Measurements from ENCODE around the gene DCLK3. TPM values are rescaled to one million over a fixed set of nuclear protein-coding genes. Genes with fewer than 3 reads are reported as not detected.

The DCLK3 gene
- total and polyA plus RNA-seq, 2 donors (not counting 1 experiment from before 2014, with no cell fraction given), result not detected

- Histone ChIP-seq H2AFZ (ENCODE audit: low read length) (no peak overlapping the region), H3K9me3 (ENCODE audit: control insufficient read depth, insufficient read depth, low read depth, low read length) (no peaks in the 10 kb centered on the region), H3K79me2 (ENCODE audit: control insufficient read depth, insufficient read depth, low read length) (no peaks in the 10 kb centered on the region), H3K4me1 (ENCODE audit: control insufficient read depth, extremely low read depth, insufficient read depth, low read length) (no peaks in the 10 kb centered on the region), H3K36me3 (ENCODE audit: control insufficient read depth, insufficient read depth, low read length) (no peaks in the 10 kb centered on the region), H3K27me3 (ENCODE audit: control insufficient read depth, insufficient read depth, low read length) (no peaks in the 10 kb centered on the region), H3K4me3 (replicated peaks in 1 of 4; ENCODE audit: control extremely low read depth in 1 of 4, insufficient read depth in 1 of 4, low read depth in 3 of 4, low read length in 4 of 4) (no peak overlapping the region), H3K4me2 (ENCODE audit: extremely low read depth, insufficient read depth, low read length) (no peak overlapping the region), H3K27ac (ENCODE audit: insufficient read depth, low read length) (no peak overlapping the region), H4K20me1 (ENCODE audit: control insufficient read depth, extremely low read depth, insufficient read depth, low read length) (no peaks in the 10 kb centered on the region), H3K9ac (ENCODE audit: insufficient read depth, low read length) (no peak overlapping the region)
- peak; percentile 35 to 47 for DNase-seq (ENCODE audit: low read depth in 2 of 2)
- no peak for TF ChIP-seq EZH2 (IDR thresholded peaks at IDR 0.05; ENCODE audit: low read length, missing control alignments)
- TF ChIP-seq CTCF (conservative IDR thresholded peaks at IDR 0.05 in 1 of 2, IDR thresholded peaks at IDR 0.05 in 1 of 2; ENCODE audit: low read depth in 1 of 2, low read length in 2 of 2), result peak in 1 of 2 donors; percentile 14
These were observed 56.5 kb downstream of the DCLK3 start for GRCh38 chr3:36707623-36708409.

DNA sequence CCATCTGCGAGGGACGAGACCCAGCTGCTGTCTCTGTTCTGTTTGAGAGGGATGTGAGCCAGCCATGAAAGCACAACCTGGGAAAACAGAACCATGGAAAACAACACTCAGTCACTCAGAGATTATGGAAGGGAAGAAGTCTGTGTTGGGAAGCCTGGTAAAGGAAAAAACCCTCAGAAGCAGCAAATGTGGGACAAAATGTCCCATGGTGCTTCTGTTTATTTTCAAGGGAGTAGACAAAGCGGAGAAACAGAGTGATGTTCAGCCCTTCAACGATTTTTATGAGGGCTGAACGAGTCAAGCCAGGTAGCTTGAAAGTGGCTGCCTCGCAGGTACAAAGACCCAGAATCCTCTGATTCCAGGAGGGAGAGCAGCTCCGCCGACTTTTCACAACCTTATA lies 59.3 kb downstream of the DCLK3 start:
- Histone ChIP-seq H3K9me3 (ENCODE audit: control insufficient read depth, insufficient read depth, low read depth, low read length) (no peaks in the 10 kb centered on the region), H3K9ac (ENCODE audit: insufficient read depth, low read length) (no peak overlapping the region), H3K27me3 (ENCODE audit: control insufficient read depth, insufficient read depth, low read length) (no peaks in the 10 kb centered on the region), H3K36me3 (ENCODE audit: control insufficient read depth, insufficient read depth, low read length) (no peaks in the 10 kb centered on the region), H3K27ac (ENCODE audit: insufficient read depth, low read length) (no peak overlapping the region), H3K4me1 (ENCODE audit: control insufficient read depth, extremely low read depth, insufficient read depth, low read length) (peaks cover 5% of the 10 kb centered on the region), H3K4me2 (ENCODE audit: extremely low read depth, insufficient read depth, low read length) (no peak overlapping the region), H3K79me2 (ENCODE audit: control insufficient read depth, insufficient read depth, low read length) (no peaks in the 10 kb centered on the region), H4K20me1 (ENCODE audit: control insufficient read depth, extremely low read depth, insufficient read depth, low read length) (no peaks in the 10 kb centered on the region), H3K4me3 (replicated peaks in 1 of 4; ENCODE audit: control extremely low read depth in 1 of 4, insufficient read depth in 1 of 4, low read depth in 3 of 4, low read length in 4 of 4) (no peak overlapping the region), H2AFZ (ENCODE audit: low read length) (no peak overlapping the region)
- no peak for DNase-seq (ENCODE audit: low read depth in 2 of 2)
- no peak for TF ChIP-seq EZH2 (IDR thresholded peaks at IDR 0.05; ENCODE audit: low read length, missing control alignments)

DNA sequence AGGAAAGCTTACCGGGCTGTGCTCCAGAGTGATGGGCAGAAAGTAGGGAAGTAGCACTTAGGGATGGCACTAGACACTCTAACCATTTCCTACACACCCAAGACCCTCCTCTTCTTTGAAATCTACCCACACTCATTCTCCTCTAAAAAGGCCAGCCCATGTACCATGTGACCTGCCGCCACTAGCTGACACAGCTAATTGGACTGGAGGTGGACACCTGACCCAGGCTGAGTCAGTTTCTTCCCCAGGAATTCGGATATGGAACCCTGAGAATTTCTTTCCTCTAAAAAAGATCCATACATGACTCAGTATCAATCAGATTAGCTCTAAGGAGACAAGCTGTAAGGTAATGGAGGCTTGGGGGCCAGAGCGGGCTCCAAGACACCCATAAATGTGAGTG lies 60.1 kb downstream of the DCLK3 start:
- Histone ChIP-seq H3K4me3 (replicated peaks in 1 of 4; ENCODE audit: control extremely low read depth in 1 of 4, insufficient read depth in 1 of 4, low read depth in 3 of 4, low read length in 4 of 4) (no peak overlapping the region), H3K79me2 (ENCODE audit: control insufficient read depth, insufficient read depth, low read length) (no peaks in the 10 kb centered on the region), H3K36me3 (ENCODE audit: control insufficient read depth, insufficient read depth, low read length) (no peaks in the 10 kb centered on the region), H3K4me1 (ENCODE audit: control insufficient read depth, extremely low read depth, insufficient read depth, low read length) (peaks cover 5% of the 10 kb centered on the region), H3K4me2 (ENCODE audit: extremely low read depth, insufficient read depth, low read length) (no peak overlapping the region), H4K20me1 (ENCODE audit: control insufficient read depth, extremely low read depth, insufficient read depth, low read length) (no peaks in the 10 kb centered on the region), H2AFZ (ENCODE audit: low read length) (no peak overlapping the region), H3K27ac (ENCODE audit: insufficient read depth, low read length) (no peak overlapping the region), H3K27me3 (ENCODE audit: control insufficient read depth, insufficient read depth, low read length) (no peaks in the 10 kb centered on the region), H3K9ac (ENCODE audit: insufficient read depth, low read length) (no peak overlapping the region), H3K9me3 (ENCODE audit: control insufficient read depth, insufficient read depth, low read depth, low read length) (no peaks in the 10 kb centered on the region)
- no peak for TF ChIP-seq CTCF (conservative IDR thresholded peaks at IDR 0.05 in 1 of 2, IDR thresholded peaks at IDR 0.05 in 1 of 2; ENCODE audit: low read depth in 1 of 2, low read length in 2 of 2)
- no peak for TF ChIP-seq EZH2 (IDR thresholded peaks at IDR 0.05; ENCODE audit: low read length, missing control alignments)
- no peak for DNase-seq (ENCODE audit: low read depth in 2 of 2)

Measured in fibroblast of lung (primary cell).